C4-2B (cell line): ENCODE data around the gene BMP2K.

Experiments
- ZFX ChIP-seq: fragments of 450-650 bp; IDR thresholded peaks from 2 replicates; pipeline ENCODE4 v1.6.1; 2017
- TF ChIP-seq, protein P1 (sequence below): fragments of 450-650 bp; conservative IDR thresholded peaks from 2 replicates; pipeline ENCODE4 v1.5.1; 2017; ENCODE audit warnings: mild to moderate bottlenecking

DNA sequence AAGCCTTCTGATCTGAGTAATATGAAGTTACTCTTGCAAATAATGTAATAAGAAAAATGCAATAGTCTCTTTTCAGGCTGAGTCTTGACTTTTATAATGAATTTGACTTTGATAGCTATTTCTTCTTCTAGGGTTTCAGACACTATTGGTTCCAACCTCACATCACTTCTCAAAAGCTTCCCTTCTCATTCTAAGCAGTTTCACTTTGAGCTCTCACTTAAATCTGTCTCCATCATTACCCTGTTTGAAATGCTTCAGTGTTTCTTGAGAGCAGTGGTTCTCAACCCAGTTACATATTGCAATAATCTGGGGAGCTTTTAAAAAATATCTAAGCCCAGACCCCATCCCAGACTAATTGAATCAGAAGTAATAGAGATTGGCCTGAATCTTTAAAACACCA, 40.5 kb upstream of the BMP2K start:
- TF ChIP-seq, protein P1, sequence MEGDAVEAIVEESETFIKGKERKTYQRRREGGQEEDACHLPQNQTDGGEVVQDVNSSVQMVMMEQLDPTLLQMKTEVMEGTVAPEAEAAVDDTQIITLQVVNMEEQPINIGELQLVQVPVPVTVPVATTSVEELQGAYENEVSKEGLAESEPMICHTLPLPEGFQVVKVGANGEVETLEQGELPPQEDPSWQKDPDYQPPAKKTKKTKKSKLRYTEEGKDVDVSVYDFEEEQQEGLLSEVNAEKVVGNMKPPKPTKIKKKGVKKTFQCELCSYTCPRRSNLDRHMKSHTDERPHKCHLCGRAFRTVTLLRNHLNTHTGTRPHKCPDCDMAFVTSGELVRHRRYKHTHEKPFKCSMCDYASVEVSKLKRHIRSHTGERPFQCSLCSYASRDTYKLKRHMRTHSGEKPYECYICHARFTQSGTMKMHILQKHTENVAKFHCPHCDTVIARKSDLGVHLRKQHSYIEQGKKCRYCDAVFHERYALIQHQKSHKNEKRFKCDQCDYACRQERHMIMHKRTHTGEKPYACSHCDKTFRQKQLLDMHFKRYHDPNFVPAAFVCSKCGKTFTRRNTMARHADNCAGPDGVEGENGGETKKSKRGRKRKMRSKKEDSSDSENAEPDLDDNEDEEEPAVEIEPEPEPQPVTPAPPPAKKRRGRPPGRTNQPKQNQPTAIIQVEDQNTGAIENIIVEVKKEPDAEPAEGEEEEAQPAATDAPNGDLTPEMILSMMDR: no peak
- TF ChIP-seq ZFX: no peak
